Astrocyte (in vitro differentiated cells and primary cell): ENCODE measurements around the gene VENTX. TPM values are rescaled to one million over a fixed set of nuclear protein-coding genes. Genes with fewer than 3 reads are reported as not detected.

Experiments used
- DNase-seq: peaks from one replicate; pipeline ENCODE4 v3.0.0-alpha.2; 2010; ENCODE audit warnings: low read depth
- FAIRE-seq: peaks from 2 replicates; lab custom pipeline; 2011; peaks lifted over from hg19 to GRCh38; lab: Jason Lieb, UNC
- H2AFZ ChIP-seq: 2 replicates; pipeline ENCODE4 v1.6.0; 2012; ENCODE audit warnings: low read depth, low read length, inconsistent platforms
- H3K27ac ChIP-seq: 2 replicates; pipeline ENCODE4 v1.5.1; 2011; ENCODE audit warnings: low read depth, low read length, inconsistent platforms
- H3K27me3 ChIP-seq: 2 replicates; pipeline ENCODE4 v1.6.0; 2011; ENCODE audit warnings: low read length, inconsistent platforms; ENCODE audit not compliant: insufficient read depth
- H3K36me3 ChIP-seq: 2 replicates; pipeline ENCODE4 v1.5.1; 2011; ENCODE audit warnings: low read length, inconsistent platforms; ENCODE audit not compliant: insufficient read depth
- H3K4me1 ChIP-seq: 2 replicates; pipeline ENCODE4 v1.5.1; 2011; ENCODE audit warnings: low read length, inconsistent platforms; ENCODE audit not compliant: insufficient read depth
- H3K4me2 ChIP-seq: 2 replicates; pipeline ENCODE4 v1.6.0; 2012; ENCODE audit warnings: low read length, inconsistent platforms
- H3K4me3 ChIP-seq: 2 replicates; pipeline ENCODE4 v1.5.1; 2011; ENCODE audit warnings: low read depth, mild to moderate bottlenecking, low read length, inconsistent platforms; ENCODE audit not compliant: insufficient read depth
- H3K79me2 ChIP-seq: 2 replicates; pipeline ENCODE4 v1.6.0; 2012; ENCODE audit warnings: mild to moderate bottlenecking, low read length, inconsistent platforms; ENCODE audit not compliant: insufficient read depth
- H3K9ac ChIP-seq: 2 replicates; pipeline ENCODE4 v1.6.0; 2012; ENCODE audit warnings: mild to moderate bottlenecking, low read length, inconsistent platforms
- H3K9me3 ChIP-seq: 2 replicates; pipeline ENCODE4 v1.5.1; 2012; ENCODE audit warnings: low read depth, mild to moderate bottlenecking, low read length, inconsistent platforms; ENCODE audit not compliant: insufficient read depth
- H4K20me1 ChIP-seq: 2 replicates; pipeline ENCODE4 v1.6.0; 2012; ENCODE audit warnings: low read length, inconsistent platforms; ENCODE audit not compliant: insufficient read depth
- H3K27ac Mint-ChIP-seq: one replicate; pipeline ENCODE4 v1.8.0; 2021; ENCODE audit warnings: mild to moderate bottlenecking, mixed read lengths; ENCODE audit not compliant: unreplicated experiment
- H3K27me3 Mint-ChIP-seq: one replicate; pipeline ENCODE4 v1.8.0; 2021; ENCODE audit warnings: low read depth, mixed read lengths; ENCODE audit not compliant: unreplicated experiment
- H3K36me3 Mint-ChIP-seq: one replicate; pipeline ENCODE4 v1.8.0; 2021; ENCODE audit warnings: low read depth, mixed read lengths; ENCODE audit not compliant: unreplicated experiment
- H3K4me1 Mint-ChIP-seq: one replicate; pipeline ENCODE4 v1.8.0; 2021; ENCODE audit warnings: low read depth, mixed read lengths; ENCODE audit not compliant: unreplicated experiment
- H3K4me3 Mint-ChIP-seq: one replicate; pipeline ENCODE4 v1.8.0; 2021; ENCODE audit warnings: mild to moderate bottlenecking, moderate library complexity, mixed read lengths; ENCODE audit not compliant: unreplicated experiment
- H3K9me3 Mint-ChIP-seq: one replicate; pipeline ENCODE4 v1.8.0; 2021; ENCODE audit warnings: mild to moderate bottlenecking, mixed read lengths; ENCODE audit not compliant: unreplicated experiment
- CTCF ChIP-seq: IDR thresholded peaks from 2 replicates; pipeline ENCODE4 v1.5.1; 2011; ENCODE audit warnings: low read depth, mild to moderate bottlenecking, inconsistent platforms, low read length, moderate library complexity; ENCODE audit not compliant: insufficient read depth
- EZH2 ChIP-seq: IDR thresholded peaks from 2 replicates; pipeline ENCODE4 v1.6.1; 2012; ENCODE audit warnings: mild to moderate bottlenecking, low read length, inconsistent platforms; ENCODE audit not compliant: insufficient read depth
- total RNA-seq: library from RNA; stranded (reverse); gene quantifications from 2 replicates; pipeline ENCODE4 v1.2.1, GENCODE V29; 2021

VENTX gene
- total RNA-seq, 1 donor from 2014 or later = 0.11 TPM

DNA sequence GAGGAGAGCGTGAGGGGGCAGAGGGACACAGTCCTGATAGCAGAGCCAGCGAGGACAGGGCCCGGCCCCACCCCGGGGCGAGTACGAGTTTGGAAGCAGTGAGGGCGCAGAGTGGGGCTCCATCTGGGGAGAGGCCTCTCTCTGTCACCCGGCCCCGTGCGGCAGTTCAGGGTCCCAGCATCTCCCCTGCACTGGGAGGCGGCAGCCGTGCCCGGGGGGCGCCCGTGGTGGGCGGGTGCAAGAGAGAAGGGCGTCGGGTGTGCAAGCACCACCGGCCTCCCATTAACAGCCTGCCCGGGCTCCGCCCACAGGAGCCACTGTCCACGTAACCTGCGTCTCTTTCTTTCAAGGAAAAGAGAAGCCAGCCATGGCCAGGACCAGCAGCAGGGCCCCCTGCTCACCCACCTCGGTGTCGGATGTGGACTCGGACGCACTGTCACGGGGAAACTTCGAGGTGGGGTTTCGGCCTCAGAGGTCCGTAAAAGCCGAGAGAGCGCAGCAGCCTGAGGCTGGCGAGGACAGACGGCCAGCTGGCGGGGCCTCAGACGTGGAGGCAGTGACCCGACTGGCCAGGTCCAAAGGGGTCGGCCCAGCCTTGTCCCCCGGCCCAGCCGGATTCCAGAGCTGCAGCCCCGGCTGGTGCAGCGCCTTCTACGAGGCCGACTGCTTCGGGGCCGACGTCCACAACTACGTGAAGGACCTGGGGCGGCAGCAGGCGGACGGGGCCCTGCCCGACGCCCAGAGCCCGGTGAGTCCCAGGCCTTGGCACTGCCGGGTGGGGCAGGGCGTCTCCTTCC lies 36.3 kb upstream of the VENTX start:
- Histone ChIP-seq H3K4me1 (no peaks in the 10 kb centered on the region), H3K36me3 (no peaks in the 10 kb centered on the region), H3K4me2 (no peak overlapping the region), H4K20me1 (no peaks in the 10 kb centered on the region), H3K27ac (no peak overlapping the region), H3K9ac (no peak overlapping the region), H3K9me3 (no peaks in the 10 kb centered on the region), H3K27me3 (no peaks in the 10 kb centered on the region), H3K79me2 (no peaks in the 10 kb centered on the region), H2AFZ (no peak overlapping the region), H3K4me3 (no peak overlapping the region)
- no peaks in the 10 kb centered on the region for H3K9me3 Mint-ChIP-seq
- FAIRE-seq (no peak), DNase-seq (no peak)
- no peaks in the 10 kb centered on the region for H3K4me1 Mint-ChIP-seq
- TF ChIP-seq CTCF = no peak
- no peak for TF ChIP-seq EZH2
- peaks cover 11% of the 10 kb centered on the region for H3K27me3 Mint-ChIP-seq
- H3K27ac Mint-ChIP-seq = no peak overlapping the region
- H3K4me3 Mint-ChIP-seq = no peak overlapping the region
- no peaks in the 10 kb centered on the region for H3K36me3 Mint-ChIP-seq

GRCh38 chr10:133201948-133202725 lies 35.5 kb upstream of the VENTX start:
- Mint-ChIP-seq H3K27ac (no peak overlapping the region), H3K36me3 (no peaks in the 10 kb centered on the region), H3K4me3 (no peak overlapping the region), H3K4me1 (no peaks in the 10 kb centered on the region), H3K27me3 (peaks cover 9% of the 10 kb centered on the region), H3K9me3 (no peaks in the 10 kb centered on the region)
- no peak overlapping the region for H3K4me2 ChIP-seq
- H3K36me3 ChIP-seq = no peaks in the 10 kb centered on the region
- no peaks in the 10 kb centered on the region for H3K27me3 ChIP-seq
- no peaks in the 10 kb centered on the region for H4K20me1 ChIP-seq
- no peak overlapping the region for H2AFZ ChIP-seq
- H3K27ac ChIP-seq = no peak overlapping the region
- TF ChIP-seq CTCF = no peak
- no peak for TF ChIP-seq EZH2
- no peaks in the 10 kb centered on the region for H3K79me2 ChIP-seq
- H3K9ac ChIP-seq = no peak overlapping the region
- FAIRE-seq (no peak), DNase-seq (no peak)
- H3K9me3 ChIP-seq = no peaks in the 10 kb centered on the region
- H3K4me3 ChIP-seq = no peak overlapping the region
- H3K4me1 ChIP-seq = no peaks in the 10 kb centered on the region
